SK-N-SH (cell line): ENCODE measurements around the gene ZNF81.

ENCODE experiments used
- CTCF ChIP-seq: fragments of 200-600 bp; sonication (generic); IDR thresholded peaks from 2 replicates; pipeline ENCODE4 v1.6.1; 2017; ENCODE audit warnings: antibody characterized with exemption, mild to moderate bottlenecking, moderate library complexity
- EP300 ChIP-seq, 2 experiments: IDR thresholded peaks; 2 replicates each; pipeline versions ENCODE4 v1.4.0 to v1.6.1; 2012; ENCODE audit warnings: borderline replicate concordance in 1 of 2, low read depth in 1 of 2, low read length in 1 of 2
- FOXM1 ChIP-seq: IDR thresholded peaks from 2 replicates; pipeline ENCODE4 v1.4.0; 2012; ENCODE audit warnings: low read depth, mild to moderate bottlenecking
- GABPA ChIP-seq: IDR thresholded peaks from 2 replicates; pipeline ENCODE4 v1.4.0; 2012; ENCODE audit warnings: low read depth, mild to moderate bottlenecking
- GATA2 ChIP-seq: sonication (generic); formaldehyde crosslinking; IDR thresholded peaks from 2 replicates; pipeline ENCODE4 v1.5.0; 2020; ENCODE audit warnings: mild to moderate bottlenecking, missing genetic modification reagents
- NRF1 ChIP-seq: IDR thresholded peaks from 2 replicates; pipeline ENCODE4 v1.6.1; 2012; ENCODE audit warnings: low read depth, mild to moderate bottlenecking, low read length
- POLR2AphosphoS5 ChIP-seq: IDR thresholded peaks from 2 replicates; pipeline ENCODE4 v1.6.1; 2012; ENCODE audit warnings: low read depth, low read length
- RAD21 ChIP-seq: IDR thresholded peaks from 2 replicates; pipeline ENCODE4 v1.6.1; 2012; ENCODE audit warnings: mild to moderate bottlenecking, low read length
- RCOR1 ChIP-seq: fragments of 150-350 bp; IDR thresholded peaks from 2 replicates; pipeline ENCODE4 v1.6.1; 2017; ENCODE audit warnings: antibody characterized with exemption, low read length
- SIN3A ChIP-seq: IDR thresholded peaks from 2 replicates; pipeline ENCODE4 v1.6.1; 2012; ENCODE audit warnings: low read depth, mild to moderate bottlenecking, low read length, moderate library complexity, borderline replicate concordance
- YY1 ChIP-seq: IDR thresholded peaks from 2 replicates; pipeline ENCODE4 v1.4.0; 2012; ENCODE audit warnings: low read depth, mild to moderate bottlenecking
- TF ChIP-seq, protein P1 (sequence below): IDR thresholded peaks from 2 replicates; pipeline ENCODE4 v1.4.0; 2012; ENCODE audit warnings: low read depth, borderline replicate concordance

GRCh38 chrX:47862680-47863079 lies 26.0 kb downstream of the ZNF81 start:
- TF ChIP-seq CTCF (no peak), RAD21 (no peak), FOXM1 (no peak), POLR2AphosphoS5 (no peak), RCOR1 (no peak), YY1 (no peak), GATA2 (CRISPR knock-in tag) (no peak), EP300 (IDR thresholded peaks at IDR 0.05; ENCODE audit: borderline replicate concordance in 1 of 2, low read depth in 1 of 2, low read length in 1 of 2) (no peak), SIN3A (no peak), NRF1 (no peak), GABPA (no peak)
- TF ChIP-seq, protein P1, sequence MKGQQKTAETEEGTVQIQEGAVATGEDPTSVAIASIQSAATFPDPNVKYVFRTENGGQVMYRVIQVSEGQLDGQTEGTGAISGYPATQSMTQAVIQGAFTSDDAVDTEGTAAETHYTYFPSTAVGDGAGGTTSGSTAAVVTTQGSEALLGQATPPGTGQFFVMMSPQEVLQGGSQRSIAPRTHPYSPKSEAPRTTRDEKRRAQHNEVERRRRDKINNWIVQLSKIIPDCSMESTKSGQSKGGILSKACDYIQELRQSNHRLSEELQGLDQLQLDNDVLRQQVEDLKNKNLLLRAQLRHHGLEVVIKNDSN = no peak
